Erythroblast (primary cell): Measurements from ENCODE around the gene GCLC.

Experiments used
- DNase-seq, 2 experiments: peaks; one replicate each; lab custom pipeline; 2025; lab: John Stamatoyannopoulos, UW
- GATA1 ChIP-seq: IDR thresholded peaks from 2 replicates; pipeline ENCODE4 v1.6.1; 2011; ENCODE audit warnings: low read depth, mild to moderate bottlenecking, control low read depth, low read length, moderate library complexity
- POLR2A ChIP-seq: IDR thresholded peaks from 2 replicates; pipeline ENCODE4 v1.6.1; 2011; ENCODE audit warnings: mild to moderate bottlenecking, low read length

Gene GCLC

DNA sequence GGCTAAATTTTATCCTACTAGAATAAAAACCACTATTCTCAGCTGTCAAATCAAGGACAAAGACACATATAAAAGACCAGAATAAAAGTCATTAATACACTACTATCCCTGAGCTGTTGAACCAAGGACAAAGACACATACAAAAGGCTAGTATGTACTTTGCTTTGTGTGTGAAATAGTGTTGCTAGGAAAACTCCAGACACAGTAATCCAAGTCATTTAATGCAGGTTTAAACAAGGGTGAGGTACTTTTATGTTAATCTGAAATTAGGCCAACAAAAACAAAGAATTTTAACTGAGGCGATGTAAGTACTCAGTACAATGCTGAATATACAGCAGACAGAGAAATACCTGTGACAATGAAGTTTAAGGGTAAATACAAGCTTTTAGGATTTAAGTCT lies 18.9 kb downstream of the GCLC start:
- TF ChIP-seq POLR2A (no peak), GATA1 (no peak)
- no peak for DNase-seq

DNA sequence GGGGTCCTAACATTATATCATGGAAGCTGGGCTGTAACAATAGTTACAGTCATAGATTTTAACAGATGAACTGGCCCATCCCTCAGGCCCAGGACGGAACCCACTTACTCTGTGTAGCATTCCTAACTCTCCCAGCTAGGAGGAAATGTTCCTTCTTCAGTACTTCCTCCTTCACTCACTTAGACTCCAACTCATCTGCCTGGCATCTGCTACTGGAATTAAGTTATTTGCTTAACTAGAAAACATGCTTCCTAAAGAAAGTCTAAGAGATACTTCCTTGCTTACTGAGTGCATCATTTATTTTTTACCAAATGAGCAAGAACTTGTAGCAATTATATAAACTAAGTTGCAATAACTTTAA lies 20.5 kb downstream of the GCLC start:
- DNase-seq: no peak
- no peak for TF ChIP-seq GATA1
- no peak for TF ChIP-seq POLR2A

DNA sequence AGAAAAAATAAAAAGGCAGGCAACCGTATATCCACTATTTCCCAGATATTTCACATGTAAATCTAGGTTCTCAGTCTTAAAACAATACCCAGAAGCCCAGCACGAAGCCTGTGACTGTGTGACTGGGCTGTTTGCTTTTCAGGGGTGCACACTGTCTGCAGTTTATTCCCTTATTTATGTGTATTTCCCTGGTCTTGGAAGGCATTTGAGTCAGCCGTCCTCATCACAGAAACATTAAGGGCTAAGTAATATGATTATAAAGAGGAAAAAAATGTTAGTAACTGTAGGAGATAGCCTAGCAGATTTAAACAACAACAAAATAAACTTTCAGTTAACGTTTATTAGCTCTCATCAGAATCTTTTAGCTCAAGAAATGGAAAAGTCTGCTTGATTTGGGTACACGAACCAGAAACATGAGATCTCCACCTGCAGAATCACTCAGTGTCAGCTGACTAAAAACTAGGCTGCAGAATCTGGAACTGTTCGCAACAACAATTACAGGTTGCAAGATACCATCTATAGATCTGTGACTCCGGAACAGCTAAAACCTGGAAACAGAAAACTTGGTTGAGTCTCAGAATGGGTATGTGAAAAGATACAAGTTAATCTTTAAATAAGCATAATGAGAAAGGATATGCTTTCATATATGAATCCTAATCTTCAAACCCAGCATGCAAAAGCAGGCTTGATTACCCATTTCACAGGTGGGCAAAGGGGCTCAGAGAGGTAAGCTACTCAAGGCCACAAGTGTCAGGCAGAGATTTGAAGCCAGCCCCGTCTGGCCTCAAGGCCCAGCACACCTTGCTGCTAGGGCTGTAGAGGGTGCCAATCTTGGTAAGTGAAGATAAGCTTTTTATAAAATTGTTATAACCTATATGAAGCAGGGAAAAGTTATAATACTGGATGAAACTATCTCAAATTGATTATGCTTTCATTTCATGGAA lies 21.1 kb downstream of the GCLC start:
- no peak for TF ChIP-seq POLR2A
- TF ChIP-seq GATA1: no peak
- DNase-seq: no peak

DNA sequence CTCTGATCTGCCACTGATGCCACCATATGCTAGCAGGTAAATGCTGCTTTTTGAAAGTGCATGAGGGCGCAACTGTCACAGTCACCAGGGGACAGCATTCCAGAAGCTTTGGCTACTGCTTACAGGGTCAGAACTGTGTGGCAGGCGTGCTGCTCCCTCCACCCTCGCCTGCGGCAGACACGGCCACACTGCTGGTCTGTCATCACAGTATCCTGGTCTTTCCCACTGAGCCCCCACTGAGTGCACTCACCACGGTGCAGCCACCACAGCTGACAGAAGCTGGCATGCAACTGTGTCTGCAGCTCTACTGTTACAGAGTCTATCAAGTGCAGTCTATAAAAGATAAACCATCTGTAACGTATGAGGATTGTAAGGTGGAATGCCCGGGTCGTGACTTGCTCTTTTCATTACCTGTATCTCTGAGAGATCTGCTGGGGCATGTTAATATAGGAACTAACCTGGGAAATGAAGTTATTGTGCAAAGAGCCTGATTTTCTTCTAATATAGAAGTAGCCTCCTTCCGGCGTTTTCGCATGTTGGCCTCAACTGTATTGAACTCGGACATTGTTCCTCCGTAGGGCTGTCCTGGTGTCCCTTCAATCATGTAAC lies 24.5 kb downstream of the GCLC start:
- DNase-seq: no peak
- TF ChIP-seq POLR2A: no peak
- no peak for TF ChIP-seq GATA1

DNA sequence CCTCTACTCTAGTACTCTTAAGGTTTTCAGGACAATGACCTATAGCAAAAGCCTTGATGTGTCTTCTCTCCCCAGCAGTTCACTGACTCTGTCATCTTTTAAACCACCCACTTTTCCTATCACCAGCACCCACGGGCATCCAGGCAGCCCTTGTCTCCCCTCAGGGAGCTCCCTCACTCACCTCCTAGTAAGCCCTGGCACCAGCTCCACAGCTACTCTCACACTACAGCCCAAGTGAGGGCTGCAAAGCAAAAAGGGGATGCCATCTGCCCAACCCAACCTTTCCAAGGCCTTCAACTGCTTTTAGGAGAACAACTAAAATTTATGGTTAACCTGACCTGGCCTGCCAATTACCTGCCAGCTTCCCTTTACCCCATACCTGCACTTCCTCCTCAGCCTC lies 26.0 kb downstream of the GCLC start:
- no peak for TF ChIP-seq POLR2A
- no peak for TF ChIP-seq GATA1
- DNase-seq: no peak

DNA sequence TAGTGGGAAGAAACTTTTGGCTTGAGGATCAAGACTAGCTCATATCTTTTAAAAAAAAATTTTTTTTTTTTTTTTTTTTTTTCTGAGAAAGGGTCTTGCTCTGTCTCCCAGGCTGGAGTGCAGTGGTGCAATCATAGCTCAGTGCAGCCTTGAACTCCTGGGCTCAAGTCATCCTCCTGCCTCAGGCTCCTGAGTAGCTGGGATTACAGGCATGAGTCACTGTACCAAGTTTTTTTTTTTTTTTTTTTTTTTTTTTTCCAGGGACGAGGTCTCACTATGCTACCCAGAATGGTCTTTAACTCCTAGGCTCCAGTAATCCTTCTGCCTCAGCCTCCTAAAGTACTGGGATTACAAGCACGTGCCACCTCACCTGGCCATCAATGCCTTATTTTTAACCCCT lies 27.9 kb downstream of the GCLC start:
- no peak for TF ChIP-seq GATA1
- TF ChIP-seq POLR2A: no peak

DNA sequence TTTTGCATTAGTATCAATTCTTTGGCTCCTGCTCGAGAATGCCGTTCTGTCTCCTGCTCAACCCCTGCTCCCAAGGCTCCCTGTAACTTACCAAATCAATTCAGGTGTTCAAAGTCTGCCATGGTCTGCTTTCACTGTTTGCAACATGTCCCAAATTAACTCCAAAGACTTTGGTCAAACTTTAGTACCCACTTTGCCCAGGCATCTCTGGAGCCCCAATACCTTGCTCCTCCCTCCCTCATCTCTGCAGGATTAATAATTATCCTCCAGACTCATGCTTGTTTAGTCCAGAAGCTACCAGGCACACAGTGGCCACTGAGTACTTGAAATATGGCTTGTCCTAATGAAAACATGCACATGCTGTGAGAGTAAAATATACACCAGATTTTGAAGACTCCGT lies 30.2 kb downstream of the GCLC start:
- no peak for DNase-seq

More for the DNA sequence above, 27.9 kb downstream of the GCLC start:
- no peak for DNase-seq

DNA sequence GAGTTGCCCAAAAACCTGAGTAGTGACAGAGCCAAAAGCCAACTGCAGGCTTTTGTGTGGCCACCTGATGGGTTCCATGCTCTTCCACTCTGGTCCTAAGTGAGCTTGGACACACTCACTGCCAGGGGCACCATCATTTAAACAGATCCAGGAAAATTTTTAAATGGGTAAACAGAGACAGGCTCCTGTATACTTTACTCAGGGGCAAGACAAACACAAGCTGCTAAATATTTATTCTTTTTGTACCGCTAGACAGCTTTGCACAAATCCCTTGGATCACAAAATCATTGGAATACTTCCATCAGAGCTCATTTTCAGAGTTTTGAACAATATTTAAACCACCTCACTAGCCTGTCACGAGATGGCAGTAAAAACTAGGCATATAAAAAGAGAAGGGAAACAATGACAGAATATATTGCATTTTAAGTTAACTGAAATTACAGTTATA lies 31.4 kb downstream of the GCLC start:
- TF ChIP-seq POLR2A (no peak), GATA1 (no peak)
- no peak for DNase-seq

More for the DNA sequence above, 30.2 kb downstream of the GCLC start:
- TF ChIP-seq POLR2A: no peak
- TF ChIP-seq GATA1: no peak

DNA sequence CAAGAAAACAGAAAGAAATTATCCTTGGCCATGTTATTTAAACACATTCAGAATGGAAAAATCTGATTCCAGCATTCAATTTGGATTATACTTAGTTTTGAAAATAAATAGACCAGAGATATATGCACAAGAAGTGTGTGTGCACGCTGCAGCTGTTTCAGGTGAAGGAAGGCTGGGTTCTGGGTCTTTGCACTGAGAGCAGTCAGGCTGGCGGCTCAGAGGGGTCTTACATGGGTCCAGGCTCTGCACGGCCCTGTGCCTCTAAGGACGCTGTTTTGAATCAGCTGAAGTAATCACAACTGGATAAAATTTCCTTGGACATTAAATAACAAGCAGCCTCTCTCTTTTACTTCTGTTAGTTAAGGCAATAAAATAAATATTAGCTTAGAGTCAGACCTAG lies 31.8 kb downstream of the GCLC start:
- TF ChIP-seq POLR2A (no peak), GATA1 (no peak)
- no peak for DNase-seq

DNA sequence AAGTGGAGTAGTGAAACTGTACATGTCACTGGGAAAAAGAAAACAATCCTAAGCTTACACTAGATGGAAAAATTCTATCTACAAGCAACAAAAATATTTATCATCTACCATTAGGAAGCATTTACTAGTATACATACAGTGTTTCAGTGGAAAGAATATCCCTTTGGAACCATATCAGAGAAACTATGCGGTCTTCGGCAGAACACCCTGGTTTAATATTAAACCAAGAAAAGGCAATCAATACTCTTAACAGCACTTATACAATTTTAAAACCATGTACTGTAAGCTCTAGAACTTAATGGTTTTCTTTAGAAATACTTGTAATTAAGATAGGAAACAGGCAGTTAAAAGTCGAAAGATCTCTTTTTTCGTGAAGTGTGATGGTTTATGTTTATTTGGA lies 32.3 kb downstream of the GCLC start:
- TF ChIP-seq GATA1 (no peak), POLR2A (no peak)
- no peak for DNase-seq

DNA sequence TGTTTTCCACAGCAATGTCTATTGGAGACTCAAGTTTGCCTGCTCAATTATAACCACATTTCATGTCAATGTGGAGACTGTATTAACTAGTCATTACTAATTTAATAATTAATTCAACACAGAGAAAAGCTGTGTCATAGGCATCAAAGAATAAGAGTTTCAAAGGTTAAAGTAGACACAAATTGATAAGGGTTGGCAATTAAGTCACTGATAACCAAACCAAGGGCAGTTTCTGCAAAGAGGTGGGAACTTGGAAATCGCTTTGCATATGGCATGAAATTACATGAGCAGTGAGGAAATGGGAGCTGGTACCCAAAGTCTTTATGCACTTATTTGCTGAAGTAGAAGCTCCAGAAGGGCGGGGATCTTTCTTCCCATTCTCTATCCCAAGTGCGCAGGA lies 34.2 kb downstream of the GCLC start:
- no peak for TF ChIP-seq POLR2A
- no peak for TF ChIP-seq GATA1
- no peak for DNase-seq

DNA sequence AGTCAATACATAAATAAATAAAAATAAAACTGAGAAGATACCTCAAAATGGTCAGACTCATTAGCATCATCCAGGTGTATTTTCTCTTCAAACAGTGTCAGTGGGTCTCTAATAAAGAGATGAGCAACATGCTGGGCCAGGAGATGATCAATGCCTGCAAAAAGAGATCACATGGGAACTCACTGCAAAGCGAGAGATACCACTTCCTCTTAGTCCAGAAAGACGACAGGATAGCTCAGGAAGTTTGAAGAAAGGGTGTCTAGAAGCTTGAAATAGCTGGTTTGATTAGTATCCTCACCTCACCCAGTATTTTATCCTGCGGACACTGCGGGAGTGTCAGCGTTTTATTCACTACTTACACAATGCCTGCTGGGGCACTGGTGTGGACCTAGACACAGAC lies 38.0 kb downstream of the GCLC start:
- DNase-seq: no peak
- no peak for TF ChIP-seq GATA1
- TF ChIP-seq POLR2A: no peak

DNA sequence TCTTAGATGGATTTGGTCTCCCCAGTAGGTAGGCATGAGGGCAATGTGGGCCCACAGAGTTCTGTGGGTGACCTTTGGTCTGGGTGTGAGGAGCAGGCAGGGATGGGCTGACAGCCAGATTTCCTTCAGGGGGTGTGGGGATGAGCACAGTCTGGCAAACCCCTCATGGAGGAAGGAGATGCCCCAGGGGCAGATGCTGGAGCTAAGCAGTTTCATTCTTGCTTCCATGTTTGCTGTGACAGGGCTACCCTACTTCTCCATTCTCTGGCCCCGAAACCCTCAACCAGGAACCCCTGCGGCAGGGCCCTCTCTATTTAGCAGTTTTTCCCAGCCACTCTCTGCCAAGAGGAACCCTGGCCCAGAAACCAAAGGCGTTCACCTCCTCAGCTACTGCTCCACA lies 40.4 kb downstream of the GCLC start:
- no peak for DNase-seq
- TF ChIP-seq POLR2A (no peak), GATA1 (no peak)

DNA sequence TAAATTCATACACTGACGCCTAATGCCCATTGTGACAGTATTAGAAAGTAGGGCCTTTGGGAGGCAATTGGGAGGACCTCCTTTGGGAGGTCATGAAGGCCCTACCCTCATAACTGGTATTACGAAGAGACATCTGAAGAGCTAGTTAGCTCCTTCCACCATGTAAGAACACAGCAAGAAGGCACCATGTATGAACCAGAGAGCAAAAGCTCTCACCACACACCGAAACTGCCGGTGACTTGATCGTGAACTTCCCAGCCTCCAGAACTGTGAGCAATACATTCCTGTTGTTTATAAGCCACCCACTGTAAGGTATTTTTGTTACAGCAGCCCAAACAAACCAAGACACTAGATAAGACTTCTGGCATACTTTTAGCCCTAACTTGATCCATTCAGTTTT lies 41.8 kb downstream of the GCLC start:
- no peak for DNase-seq
- no peak for TF ChIP-seq GATA1
- TF ChIP-seq POLR2A: no peak

DNA sequence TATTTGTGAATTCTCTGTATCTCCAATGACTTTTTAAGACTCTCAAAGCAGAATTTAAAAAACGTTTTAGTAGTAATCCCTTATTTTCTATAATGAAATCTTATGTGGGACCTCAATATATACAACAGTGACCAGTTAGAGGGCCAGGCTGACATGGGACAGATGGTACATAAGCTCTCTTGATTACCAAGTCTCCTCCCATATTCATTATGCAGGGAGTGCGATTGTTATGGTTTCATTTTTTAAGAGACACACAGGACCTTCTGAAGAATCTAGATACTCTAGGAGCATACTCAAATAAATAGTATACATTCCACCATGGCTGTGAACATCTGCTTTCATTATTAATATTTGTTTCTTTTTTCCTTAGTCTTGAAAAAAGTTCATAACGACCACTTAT lies 43.5 kb downstream of the GCLC start:
- no peak for DNase-seq
- no peak for TF ChIP-seq GATA1
- TF ChIP-seq POLR2A: no peak

DNA sequence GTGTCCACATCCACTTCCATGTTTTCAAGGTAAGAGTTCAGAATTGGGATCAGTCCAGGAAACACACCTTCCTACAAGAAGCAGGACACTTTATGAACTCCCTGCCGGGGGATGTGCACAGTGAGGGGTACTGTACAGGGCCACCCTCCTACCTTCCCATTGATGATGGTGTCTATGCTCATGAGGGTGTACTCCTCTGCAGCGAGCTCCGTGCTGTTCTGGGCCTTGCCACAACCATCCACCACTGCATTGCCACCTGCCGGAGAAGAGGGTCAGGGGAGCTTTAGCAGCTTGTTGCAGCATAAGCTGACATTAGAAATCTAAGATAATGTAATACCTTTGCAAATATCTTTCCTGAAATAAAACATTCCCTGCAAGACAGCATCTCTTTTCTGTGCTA lies 44.8 kb downstream of the GCLC start:
- TF ChIP-seq GATA1 (no peak), POLR2A (no peak)
- DNase-seq: no peak
